GM12874 (cell line): Measurements from ENCODE around the gene CHID1.

Source experiments
- TF ChIP-seq, protein P1 (sequence below): IDR thresholded peaks from 2 replicates; pipeline ENCODE4 v1.5.1; 2011; ENCODE audit warnings: low read depth, mild to moderate bottlenecking, control low read depth, low read length, moderate library complexity; ENCODE audit not compliant: insufficient read depth

Gene CHID1

DNA sequence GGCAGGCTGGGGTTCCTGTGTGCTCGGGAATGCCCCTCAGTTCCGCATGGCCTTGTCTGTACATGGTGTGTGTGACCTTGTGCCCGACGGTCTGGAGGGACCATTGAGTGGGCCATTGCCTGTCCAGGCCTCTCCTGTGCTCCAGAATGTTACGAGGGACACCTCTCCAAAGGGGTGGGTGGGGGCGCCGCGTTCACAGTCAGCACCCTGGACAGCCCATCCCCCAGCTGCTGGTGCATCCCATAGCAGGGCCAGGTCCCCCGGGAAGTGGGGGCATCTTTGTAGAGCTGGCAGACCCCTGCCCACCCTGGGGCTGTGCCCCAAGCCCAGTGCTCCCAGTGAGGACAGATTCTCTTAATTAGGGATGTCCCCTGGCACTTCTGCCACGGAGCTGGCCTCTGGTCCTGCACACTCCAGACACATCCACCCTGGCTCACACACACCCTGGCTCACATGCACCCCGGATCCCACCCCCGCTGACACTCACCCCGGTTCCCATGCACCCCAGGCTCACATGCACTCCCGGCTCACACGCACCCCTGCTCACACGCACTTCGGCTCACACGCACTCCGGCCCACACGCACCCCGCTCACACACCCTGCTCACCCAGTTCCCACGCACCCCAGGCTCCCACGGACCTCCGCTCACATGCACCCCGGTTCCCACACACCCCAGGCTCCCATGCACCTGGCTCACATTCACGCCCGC lies 52.4 kb downstream of the CHID1 start:
- TF ChIP-seq, protein P1, sequence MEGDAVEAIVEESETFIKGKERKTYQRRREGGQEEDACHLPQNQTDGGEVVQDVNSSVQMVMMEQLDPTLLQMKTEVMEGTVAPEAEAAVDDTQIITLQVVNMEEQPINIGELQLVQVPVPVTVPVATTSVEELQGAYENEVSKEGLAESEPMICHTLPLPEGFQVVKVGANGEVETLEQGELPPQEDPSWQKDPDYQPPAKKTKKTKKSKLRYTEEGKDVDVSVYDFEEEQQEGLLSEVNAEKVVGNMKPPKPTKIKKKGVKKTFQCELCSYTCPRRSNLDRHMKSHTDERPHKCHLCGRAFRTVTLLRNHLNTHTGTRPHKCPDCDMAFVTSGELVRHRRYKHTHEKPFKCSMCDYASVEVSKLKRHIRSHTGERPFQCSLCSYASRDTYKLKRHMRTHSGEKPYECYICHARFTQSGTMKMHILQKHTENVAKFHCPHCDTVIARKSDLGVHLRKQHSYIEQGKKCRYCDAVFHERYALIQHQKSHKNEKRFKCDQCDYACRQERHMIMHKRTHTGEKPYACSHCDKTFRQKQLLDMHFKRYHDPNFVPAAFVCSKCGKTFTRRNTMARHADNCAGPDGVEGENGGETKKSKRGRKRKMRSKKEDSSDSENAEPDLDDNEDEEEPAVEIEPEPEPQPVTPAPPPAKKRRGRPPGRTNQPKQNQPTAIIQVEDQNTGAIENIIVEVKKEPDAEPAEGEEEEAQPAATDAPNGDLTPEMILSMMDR = no peak

DNA sequence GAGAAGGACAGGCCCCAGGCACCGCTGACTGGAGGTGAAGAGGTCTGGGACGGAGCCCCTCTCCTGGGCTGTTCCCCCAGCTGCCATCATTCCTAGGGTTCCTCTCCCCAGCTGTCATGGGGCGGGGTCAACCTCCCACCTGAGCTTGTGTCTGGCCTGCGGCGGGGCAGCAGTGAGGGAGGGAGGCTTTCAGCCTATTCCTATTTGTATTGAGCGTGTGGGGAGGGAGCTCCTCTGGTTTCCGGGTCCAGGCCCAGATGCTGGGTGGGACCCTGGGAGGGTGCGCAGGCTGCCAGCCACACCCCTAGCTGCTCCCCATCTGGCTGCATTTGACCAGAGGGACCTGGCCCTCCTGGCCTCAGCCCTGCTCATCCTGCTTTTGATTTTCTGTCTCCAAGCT lies 54.2 kb downstream of the CHID1 start:
- TF ChIP-seq, protein P1 = no peak

DNA sequence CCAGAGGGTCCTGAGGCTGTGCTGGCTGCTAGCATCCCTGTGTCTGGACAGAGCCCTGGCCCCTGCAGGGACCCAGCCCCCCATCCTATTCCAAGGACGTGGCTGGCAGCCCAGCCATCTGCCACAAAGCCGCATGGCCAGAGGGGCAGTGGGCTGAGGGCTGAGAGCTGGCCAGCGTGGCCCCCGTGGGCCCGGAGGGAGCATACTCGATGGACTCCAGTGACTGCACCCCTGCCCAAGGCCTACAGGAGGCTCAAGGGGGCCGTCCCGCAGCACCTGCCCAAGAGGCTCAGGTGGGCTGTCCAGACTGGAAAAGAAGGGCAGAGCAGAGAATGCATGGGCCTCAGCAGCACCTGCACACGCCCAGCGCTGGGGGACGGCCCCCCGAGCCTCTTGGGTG lies 54.8 kb downstream of the CHID1 start:
- TF ChIP-seq, protein P1 = no peak

DNA sequence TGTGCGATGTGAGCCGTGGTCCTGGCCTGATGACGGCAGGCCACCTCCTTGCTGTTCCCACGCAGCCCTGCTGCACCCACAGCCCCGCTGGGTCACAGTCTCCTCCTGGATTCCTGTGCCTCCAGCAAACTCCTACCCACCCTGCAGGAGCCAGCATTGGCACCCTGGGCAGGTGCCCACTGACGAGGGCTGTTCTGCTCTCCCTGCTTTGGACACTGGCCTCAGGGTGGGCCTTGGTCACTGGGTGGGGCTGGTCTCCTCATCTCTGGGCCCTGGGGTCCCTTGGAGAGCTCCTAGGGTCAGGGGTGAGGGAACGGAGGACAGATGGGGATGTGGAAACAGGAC lies 55.3 kb downstream of the CHID1 start:
- TF ChIP-seq, protein P1 = no peak

DNA sequence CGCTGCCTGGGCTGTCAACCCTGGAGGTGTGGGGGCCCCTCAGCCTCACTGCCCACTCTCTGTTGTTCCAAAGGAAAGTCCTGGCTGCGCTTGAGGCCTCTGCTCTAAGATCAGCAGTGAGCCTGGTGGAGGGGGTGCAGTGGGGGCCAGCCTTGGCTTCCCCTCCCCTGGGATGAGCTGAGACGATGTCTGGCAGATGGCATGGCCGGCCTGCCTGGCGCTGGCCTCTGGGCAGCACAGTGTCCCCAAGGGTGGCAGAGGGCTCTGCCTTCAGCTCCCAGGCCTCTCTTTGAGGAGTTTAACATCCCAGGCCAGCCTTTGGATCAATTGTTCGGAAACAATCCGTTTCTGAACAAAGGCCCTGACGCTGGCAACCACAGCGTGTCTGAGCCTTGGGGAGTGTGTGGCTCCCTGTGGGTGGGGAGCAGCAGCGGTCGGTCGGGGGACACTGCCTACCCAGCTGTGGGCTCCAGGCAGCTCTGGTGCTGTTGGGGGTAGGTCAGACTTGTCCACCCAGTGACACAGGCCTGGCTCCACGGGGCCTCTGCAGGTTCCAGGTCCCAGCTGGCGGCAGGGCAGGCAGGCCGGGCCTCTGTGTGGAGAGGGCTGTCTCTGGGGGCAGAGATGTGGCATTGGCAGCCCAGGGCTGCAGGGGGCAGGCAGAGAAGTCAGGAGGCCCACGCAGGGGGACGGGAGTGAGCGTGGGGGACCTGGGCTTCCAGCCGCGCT lies 55.8 kb downstream of the CHID1 start:
- TF ChIP-seq, protein P1 = no peak

DNA sequence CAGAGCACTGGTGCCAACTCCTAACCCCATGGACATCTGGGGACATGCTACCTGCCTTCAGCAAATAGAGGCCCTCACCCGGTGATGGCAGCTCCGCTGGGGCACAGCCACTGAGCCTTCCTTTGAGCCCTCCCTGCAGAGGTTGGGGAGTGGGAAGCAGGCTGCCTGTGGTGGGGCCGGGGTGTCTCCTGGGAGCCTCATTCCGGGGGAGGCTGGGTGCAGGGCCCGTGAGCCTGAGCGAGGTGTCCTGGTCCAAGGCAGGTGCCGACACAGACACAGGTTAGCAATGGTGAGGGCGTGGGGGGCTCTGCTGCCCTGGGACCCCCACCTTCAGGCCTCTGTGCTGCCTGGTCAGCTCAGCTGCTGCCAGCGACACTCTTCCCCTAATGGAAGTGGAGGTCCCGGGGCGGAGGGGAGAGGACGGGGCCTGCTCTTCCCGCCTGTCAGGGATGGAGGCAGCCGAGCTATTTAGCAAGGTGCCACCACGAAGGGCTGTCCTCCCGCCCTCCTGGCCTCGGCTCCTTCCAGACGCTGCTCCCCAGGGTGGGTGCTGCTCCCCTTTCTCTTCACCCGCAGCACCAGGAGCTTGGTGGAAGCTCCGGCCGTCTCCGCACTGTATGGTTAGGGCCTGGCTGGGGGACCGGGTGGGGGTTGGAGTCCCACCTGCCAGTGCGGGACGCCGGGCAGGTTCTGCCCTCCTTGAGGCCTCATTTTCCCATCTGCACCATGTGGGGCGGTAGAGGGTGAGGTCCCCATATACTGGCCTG lies 56.7 kb downstream of the CHID1 start:
- TF ChIP-seq, protein P1 = no peak

DNA sequence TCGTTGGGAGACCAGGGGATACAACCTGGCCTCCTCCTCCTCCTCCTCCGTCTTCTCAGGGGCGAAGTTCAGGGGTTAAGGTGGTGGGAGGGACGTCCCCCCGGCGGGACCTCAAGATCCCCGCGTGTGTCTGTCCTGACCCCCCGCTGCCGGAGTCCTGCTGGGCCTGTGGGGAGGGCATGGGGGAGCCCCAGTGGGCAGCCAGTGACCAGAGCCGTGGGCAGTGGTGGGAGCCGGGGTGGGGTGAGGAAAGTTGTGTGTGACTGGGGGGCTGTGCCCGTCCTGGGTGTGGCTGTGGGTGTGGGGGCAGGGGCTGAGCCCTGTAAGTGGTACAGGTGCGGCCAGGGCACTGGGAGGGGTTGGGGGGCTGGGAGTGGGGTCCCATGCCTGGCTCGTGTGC lies 57.8 kb downstream of the CHID1 start:
- TF ChIP-seq, protein P1 = no peak
